GM12801 (cell line): ENCODE results near the gene AGPAT1.

Experiments used
- CTCF ChIP-seq: IDR thresholded peaks from one replicate; pipeline ENCODE4 v1.5.1; 2011; ENCODE audit warnings: control low read depth; ENCODE audit not compliant: insufficient read length; ENCODE audit errors: extremely low read depth

The AGPAT1 gene

DNA sequence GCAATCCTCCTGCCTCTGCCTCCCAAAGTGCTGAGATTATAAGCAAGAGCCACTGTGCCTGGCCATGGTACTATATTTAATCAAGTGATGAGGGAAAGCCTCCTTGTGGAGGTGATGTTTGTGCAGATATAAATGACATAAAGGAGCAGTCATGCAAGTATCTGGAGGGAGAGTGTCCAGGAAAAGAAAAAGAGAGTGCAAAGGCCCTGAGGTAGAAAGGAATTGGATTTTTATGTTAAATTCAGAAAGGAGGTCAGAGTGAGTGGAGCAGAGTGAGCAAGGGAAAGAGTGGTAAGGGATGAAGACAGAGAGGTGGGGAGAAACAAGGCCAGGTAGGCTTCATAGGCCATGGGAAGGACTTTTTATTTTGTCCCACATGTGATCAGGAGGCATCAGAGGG is 38.4 kb downstream of the AGPAT1 start:
- TF ChIP-seq CTCF, result no peak

GRCh38 chr6:32133786-32134185 is 42.1 kb downstream of the AGPAT1 start:
- TF ChIP-seq CTCF, result no peak

GRCh38 chr6:32132110-32132509 is 43.8 kb downstream of the AGPAT1 start:
- no peak for TF ChIP-seq CTCF

DNA sequence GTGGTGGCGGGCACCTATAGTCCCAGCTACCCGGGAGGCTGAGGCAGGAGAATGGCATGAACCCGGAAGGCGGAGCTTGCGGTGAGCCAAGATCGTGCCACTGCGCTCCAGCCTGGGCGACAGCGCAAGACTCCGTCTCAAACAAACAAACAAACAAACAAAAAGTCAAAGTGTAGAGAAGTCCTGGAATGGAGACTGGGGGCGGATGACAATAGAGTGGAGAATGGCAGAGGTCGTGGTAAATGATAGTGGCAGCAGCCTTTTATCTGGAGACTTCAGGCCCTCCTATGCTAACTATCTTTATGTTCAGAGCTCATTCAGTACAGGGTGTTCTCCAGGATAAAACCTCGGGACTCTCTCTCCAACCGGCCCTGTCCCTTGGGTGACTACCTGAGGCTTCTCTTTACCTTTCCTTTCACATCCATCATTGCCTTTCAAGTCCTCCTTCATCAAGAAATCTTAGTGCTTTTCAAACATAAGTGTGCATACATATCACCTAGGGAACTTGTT is 44.4 kb downstream of the AGPAT1 start:
- no peak for TF ChIP-seq CTCF

GRCh38 chr6:32129297-32130088 is 46.4 kb downstream of the AGPAT1 start:
- TF ChIP-seq CTCF, result no peak

DNA sequence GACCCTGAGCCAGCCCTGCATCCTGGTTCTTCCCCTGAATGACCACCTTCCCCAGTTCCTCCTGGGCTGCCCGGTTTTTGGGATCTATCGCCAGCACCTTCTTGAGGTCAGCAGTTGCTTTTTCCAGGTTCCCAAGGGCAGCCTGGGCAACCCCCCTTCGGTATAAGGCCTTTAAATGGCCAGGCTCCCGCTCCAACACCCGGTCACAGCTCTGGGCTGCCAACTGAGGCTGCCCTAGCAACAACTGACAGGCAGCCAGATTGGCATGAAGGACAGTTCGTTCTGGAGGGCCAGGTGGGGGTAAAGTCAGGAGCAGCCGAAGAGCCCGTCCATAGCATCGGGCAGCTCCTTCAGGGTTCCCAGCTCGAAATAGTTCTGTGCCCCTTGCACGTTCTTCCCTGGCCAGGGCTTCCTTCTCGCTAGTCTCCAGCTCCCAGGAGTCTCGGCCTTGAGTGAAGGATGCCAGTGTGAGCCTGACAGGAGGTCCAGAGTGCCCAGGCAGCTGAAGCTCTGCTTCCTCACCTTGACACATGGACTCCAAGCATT is 47.1 kb downstream of the AGPAT1 start:
- TF ChIP-seq CTCF, result no peak

GRCh38 chr6:32127717-32128592 is 47.9 kb downstream of the AGPAT1 start, which contains the start of gene ATF6B:
Gene ATF6B, minus strand, starts transcription at chr6:32128246. Its CDS starts 39 bp downstream, at chr6:32128207.
- TF ChIP-seq CTCF, result no peak
